A673 (cell line): Measurements from ENCODE around the gene GRIN3A. TPM values are rescaled to one million over a fixed set of nuclear protein-coding genes. Genes with fewer than 3 reads are reported as not detected.

ENCODE experiments used
- BruUV-seq: library from RNA; stranded (reverse); fragments of 400-500 nt; replicated peaks from 2 replicates; lab custom pipeline; 2021; lab: Mats Ljungman, UMichigan
- CTCF ChIA-PET: fragments of 300-600 bp; sonication (Branson Sonifier 250); formaldehyde crosslinking; loops from one replicate; lab custom pipeline; 2022; ENCODE audit warnings: antibody characterized with exemption; lab: Charles Lee
- POLR2A ChIA-PET: fragments of 300-600 bp; sonication (Branson Sonifier 250); formaldehyde crosslinking; loops from one replicate; lab custom pipeline; 2022; ENCODE audit warnings: antibody characterized with exemption; ENCODE audit not compliant: low non-redundant PET; lab: Charles Lee
- DNase-seq: peaks from one replicate; pipeline ENCODE4 v3.0.0-alpha.2; 2015; ENCODE audit warnings: low spot score
- H3K27ac ChIP-seq: fragments of 200-600 bp; sonication (generic); 2 replicates; pipeline ENCODE4 v1.5.1; 2016; ENCODE audit warnings: mixed run types, low read depth, mild to moderate bottlenecking, mixed read lengths, antibody characterized with exemption, low read length; ENCODE audit not compliant: poor library complexity, severe bottlenecking
- H3K27me3 ChIP-seq: fragments of 200-600 bp; sonication (generic); replicated peaks from 2 replicates; pipeline ENCODE4 v1.6.1; 2017; ENCODE audit warnings: mixed run types, low read depth, mild to moderate bottlenecking, mixed read lengths, antibody characterized with exemption, low read length; ENCODE audit not compliant: insufficient read depth, poor library complexity
- H3K36me3 ChIP-seq: fragments of 200-600 bp; sonication (generic); 2 replicates; pipeline ENCODE4 v1.6.1; 2016; ENCODE audit warnings: mixed run types, mild to moderate bottlenecking, mixed read lengths, antibody characterized with exemption, low read length; ENCODE audit not compliant: insufficient read depth, poor library complexity, severe bottlenecking
- H3K4me1 ChIP-seq: fragments of 200-600 bp; sonication (generic); 2 replicates; pipeline ENCODE4 v1.6.1; 2017; ENCODE audit warnings: mixed run types, mild to moderate bottlenecking, mixed read lengths, antibody characterized with exemption, low read length; ENCODE audit not compliant: insufficient read depth, poor library complexity, severe bottlenecking
- H3K4me3 ChIP-seq: fragments of 200-600 bp; sonication (generic); 2 replicates; pipeline ENCODE4 v1.5.1; 2016; ENCODE audit warnings: low read depth, mixed run types, mild to moderate bottlenecking, mixed read lengths, low read length; ENCODE audit not compliant: poor library complexity, severe bottlenecking
- H3K9me3 ChIP-seq: fragments of 200-600 bp; sonication (generic); 2 replicates; pipeline ENCODE4 v1.6.1; 2016; ENCODE audit warnings: mixed run types, low read depth, mild to moderate bottlenecking, mixed read lengths, antibody characterized with exemption, low read length; ENCODE audit not compliant: poor library complexity, severe bottlenecking
- EZH2 ChIP-seq: fragments of 200-600 bp; sonication (generic); IDR thresholded peaks from 2 replicates; pipeline ENCODE4 v1.6.1; 2017; ENCODE audit warnings: borderline replicate concordance, low read depth, mild to moderate bottlenecking, mixed read lengths, antibody characterized with exemption, low read length; ENCODE audit not compliant: poor library complexity, severe bottlenecking
- intact Hi-C: fragments of 100-400 bp; cut with micrococcal nuclease; formaldehyde crosslinking; loops from one replicate; pipeline ENCODE4 v1.10.0; 2022; ENCODE audit not compliant: unreplicated experiment
- total RNA-seq: library from RNA; stranded (reverse); gene quantifications from 2 replicates; pipeline ENCODE4 v1.2.3, GENCODE V29; 2021
- TF ChIP-seq, protein P1 (sequence below): fragments of 300-800, 200-600 bp; sonication (generic); conservative IDR thresholded peaks from 2 replicates; pipeline ENCODE4 v1.5.1; 2017; ENCODE audit warnings: low read depth, mild to moderate bottlenecking, antibody characterized with exemption, low read length, moderate library complexity, mixed read lengths

The GRIN3A gene
- total RNA-seq, 1 experiment from 2014 or later = not detected

DNA sequence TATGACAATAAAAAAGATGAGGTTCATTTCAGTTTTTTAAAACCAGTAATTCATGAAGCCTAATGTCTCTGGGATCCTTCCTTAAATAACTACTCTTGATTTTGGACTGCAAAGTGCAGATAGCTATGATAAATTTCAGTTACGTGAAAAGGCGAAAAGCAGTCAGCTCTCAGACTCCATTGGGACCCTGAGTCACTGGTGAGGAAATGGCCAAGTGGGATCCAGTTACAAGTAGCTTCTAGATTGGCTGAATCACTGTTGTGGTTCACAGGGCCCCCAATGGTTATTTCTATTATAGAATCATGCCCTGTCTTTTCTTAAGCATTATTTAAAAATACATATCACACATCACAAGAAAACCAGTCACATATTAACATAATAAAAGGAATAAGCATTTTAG is 112.6 kb downstream of the GRIN3A start:
- no peaks in the 10 kb centered on the region for H3K36me3 ChIP-seq
- intact Hi-C loops = no loop called here
- BruUV-seq = no TSS peak
- no peak overlapping the region for H3K27ac ChIP-seq
- no peaks in the 10 kb centered on the region for H3K4me1 ChIP-seq
- ChIA-PET CTCF (no interaction called here), POLR2A (no interaction called here)
- TF ChIP-seq, protein P1, sequence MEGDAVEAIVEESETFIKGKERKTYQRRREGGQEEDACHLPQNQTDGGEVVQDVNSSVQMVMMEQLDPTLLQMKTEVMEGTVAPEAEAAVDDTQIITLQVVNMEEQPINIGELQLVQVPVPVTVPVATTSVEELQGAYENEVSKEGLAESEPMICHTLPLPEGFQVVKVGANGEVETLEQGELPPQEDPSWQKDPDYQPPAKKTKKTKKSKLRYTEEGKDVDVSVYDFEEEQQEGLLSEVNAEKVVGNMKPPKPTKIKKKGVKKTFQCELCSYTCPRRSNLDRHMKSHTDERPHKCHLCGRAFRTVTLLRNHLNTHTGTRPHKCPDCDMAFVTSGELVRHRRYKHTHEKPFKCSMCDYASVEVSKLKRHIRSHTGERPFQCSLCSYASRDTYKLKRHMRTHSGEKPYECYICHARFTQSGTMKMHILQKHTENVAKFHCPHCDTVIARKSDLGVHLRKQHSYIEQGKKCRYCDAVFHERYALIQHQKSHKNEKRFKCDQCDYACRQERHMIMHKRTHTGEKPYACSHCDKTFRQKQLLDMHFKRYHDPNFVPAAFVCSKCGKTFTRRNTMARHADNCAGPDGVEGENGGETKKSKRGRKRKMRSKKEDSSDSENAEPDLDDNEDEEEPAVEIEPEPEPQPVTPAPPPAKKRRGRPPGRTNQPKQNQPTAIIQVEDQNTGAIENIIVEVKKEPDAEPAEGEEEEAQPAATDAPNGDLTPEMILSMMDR = no peak
- TF ChIP-seq EZH2 = no peak
- no peak for DNase-seq
- H3K4me3 ChIP-seq = no peak overlapping the region
- H3K9me3 ChIP-seq = no peaks in the 10 kb centered on the region
- no peaks in the 10 kb centered on the region for H3K27me3 ChIP-seq

DNA sequence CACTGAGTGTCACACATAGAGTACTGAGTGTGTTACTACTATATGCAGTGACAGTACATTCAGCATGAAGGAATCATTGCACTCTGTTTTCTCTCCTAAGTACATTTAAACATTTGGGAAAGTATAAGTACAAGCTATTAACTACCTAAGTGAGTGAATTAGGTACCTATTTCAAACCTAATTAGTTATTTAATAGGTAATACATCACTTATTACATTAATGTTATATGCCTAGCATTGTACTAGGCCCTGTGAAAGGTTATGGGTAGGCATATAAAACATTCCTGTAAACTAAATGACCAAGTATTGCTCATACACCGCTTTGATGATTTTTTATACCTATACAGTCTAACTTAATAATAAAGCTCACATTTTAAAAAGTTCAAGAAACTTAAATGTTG is 118.0 kb downstream of the GRIN3A start:
- ChIA-PET CTCF (no interaction called here), POLR2A (no interaction called here)
- intact Hi-C loops = no loop called here
- no peaks in the 10 kb centered on the region for H3K4me1 ChIP-seq
- no peak overlapping the region for H3K4me3 ChIP-seq
- DNase-seq = no peak
- H3K9me3 ChIP-seq = no peaks in the 10 kb centered on the region
- no peaks in the 10 kb centered on the region for H3K27me3 ChIP-seq
- TF ChIP-seq, protein P1 = no peak
- no peaks in the 10 kb centered on the region for H3K36me3 ChIP-seq
- BruUV-seq = no TSS peak
- H3K27ac ChIP-seq = no peak overlapping the region

DNA sequence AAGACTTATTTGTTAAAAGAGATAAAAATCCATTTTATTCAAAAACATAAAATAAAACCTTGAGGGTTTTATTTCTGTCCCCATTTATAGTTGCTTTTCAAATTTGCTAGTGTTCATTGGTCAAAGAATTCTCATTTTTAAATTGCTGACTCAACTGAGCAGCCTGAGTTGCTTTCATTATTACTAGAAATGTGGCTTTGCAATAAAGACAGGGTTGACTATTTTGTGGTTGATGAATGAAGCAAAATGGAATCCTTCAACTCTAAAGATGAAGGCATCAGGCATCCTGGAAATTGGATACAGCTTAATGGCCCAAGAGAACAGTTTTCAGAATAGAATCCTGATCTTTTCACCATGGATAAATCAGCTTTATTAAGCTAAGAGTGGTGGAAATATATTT is 119.7 kb downstream of the GRIN3A start:
- H3K36me3 ChIP-seq = no peaks in the 10 kb centered on the region
- POLR2A ChIA-PET = no interaction called here
- H3K4me1 ChIP-seq = no peaks in the 10 kb centered on the region
- no peaks in the 10 kb centered on the region for H3K9me3 ChIP-seq
- BruUV-seq = no TSS peak
- intact Hi-C loops = no loop called here
- no peak overlapping the region for H3K27ac ChIP-seq
- TF ChIP-seq, protein P1 = no peak
- no peak for TF ChIP-seq EZH2
- CTCF ChIA-PET = no interaction called here
- H3K27me3 ChIP-seq = peaks cover under 1% of the 10 kb centered on the region
- H3K4me3 ChIP-seq = no peak overlapping the region
- DNase-seq = no peak
